Inflammatory macrophage treated with lipopolysaccharide for 1 hour (primary cell): ENCODE data around the gene ARHGAP22.
A peak's percentile ranks its signal among the peaks of the same experiment; 100 is the strongest.

ENCODE experiments used
- DNase-seq, 2 donors: peaks; one replicate each; pipeline ENCODE4 v3.0.0-alpha.2; 2020 to 2022

ARHGAP22 gene

DNA sequence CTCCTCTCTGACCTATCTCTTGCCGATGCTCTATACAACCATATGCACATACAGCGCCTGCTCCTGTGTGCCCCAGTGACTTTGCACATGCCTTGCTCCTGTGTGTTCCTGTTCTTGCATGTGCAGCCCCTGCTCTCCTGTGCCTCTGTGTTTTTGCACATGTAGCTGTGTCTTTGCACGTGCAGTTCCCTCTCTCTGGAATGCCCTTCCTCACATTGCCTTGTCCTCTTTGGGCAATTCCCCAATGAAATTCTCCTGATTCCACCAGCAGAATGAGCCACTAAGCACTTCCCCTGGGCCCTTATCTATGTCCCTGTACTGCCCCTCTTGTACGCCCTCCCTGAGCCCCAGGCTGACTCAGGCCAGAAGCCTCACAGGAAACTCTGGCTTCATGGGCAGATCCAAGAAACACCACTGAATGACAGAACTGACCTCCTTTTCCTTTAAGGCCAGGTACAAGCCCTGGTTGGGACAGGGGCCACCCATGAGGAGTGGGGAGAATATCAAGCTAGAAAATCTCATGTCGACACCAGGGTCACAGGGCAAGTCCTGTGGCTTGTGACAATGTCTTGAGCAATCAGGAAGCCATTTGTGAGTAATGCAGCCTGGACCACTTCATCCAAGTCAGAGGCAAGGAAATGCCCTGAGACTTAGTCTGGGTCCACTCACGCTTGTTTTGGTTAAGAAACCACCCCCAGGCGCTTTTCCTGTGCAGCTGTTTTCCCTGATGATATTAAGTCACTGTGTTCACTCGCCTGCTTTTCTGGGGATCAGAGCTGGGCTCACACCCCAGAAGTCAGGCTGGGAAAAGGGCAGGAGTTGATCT is 1.9 kb upstream of the ARHGAP22 start:
- DNase-seq, result peak; percentile 86 to 97

DNA sequence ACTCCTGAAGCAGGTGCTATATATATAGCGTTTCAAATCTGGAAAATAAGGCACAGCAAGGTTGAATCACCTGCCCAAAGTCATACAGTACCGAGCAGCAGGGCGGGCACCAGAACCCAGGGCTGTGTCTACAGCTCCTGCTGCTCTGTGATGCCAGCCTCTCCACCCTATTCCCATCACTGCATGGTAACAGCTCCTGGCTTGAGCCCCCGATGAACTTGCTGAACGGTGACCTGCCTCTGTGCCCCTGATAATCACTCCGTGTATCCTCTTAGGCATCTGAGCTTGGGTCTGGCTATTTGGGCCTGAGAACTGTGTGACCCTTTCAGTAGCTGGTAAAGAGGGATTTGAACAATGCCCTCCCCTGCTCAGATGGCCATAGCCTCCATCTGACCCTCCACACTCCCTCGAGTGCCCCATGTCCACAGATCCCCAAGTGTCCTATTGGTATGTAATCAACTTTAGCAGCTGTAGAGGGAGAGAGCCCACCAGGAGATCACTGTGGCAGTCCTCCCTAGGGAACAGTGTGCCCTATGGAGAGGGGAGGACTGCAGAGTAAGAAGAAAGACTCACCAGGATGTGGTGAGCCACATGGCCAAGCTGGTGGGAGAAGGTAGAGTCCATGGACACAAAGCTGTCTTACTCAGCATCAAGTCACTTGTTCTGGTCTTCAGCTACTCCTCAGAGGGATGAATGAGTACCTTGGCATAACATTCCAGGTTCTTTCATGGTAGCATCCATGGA is 1.1 kb upstream of the ARHGAP22 start:
- DNase-seq, result peak in 1 of 2 donors; percentile 11

DNA sequence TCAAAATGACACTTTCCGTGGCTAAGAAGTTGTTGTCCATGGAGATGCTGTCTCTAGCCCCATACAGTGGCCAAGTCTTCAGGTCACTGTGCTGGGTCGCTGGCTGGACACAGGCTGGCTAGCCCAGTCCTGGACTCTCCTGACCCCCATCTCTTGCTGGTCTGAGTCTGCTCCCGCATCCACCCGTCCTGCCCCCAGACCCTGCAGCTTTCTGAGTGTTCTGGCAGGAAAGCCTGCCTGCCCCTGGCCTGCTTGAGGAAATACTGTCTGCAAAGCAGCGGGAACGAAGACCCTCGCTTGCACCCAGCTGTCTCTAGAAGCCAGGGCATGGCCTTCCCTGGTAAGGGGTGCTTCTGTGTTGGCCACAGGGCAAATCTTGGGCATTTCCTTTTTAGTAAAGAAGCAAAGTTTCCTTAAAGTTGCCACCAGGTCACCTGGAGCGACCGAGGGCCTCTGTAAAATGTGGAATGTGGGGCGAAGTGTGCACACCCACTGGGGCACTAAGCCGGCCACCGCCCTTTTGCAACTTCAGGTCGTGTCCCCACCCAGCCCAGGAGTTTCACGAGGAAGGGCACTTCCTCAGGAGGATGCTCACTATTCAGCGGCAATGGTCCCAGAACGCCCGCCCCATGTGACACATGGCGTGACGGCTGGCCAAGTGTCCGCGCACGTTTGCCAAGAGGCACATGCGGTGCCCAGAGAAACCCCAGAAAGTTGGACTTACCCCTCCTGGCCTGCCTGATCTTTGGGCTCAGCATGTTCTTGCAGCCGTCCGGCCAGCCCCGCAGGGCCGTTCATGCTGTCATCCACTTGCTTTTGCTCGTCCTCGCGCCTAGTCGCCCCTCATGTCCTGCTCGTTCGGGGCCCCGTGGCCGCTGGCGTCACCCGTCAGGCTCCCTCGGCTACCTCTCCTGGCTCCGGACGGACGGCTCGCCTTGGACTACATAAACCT is 558 bp downstream of the ARHGAP22 start:
- DNase-seq, result peak; percentile 38 to 48

DNA sequence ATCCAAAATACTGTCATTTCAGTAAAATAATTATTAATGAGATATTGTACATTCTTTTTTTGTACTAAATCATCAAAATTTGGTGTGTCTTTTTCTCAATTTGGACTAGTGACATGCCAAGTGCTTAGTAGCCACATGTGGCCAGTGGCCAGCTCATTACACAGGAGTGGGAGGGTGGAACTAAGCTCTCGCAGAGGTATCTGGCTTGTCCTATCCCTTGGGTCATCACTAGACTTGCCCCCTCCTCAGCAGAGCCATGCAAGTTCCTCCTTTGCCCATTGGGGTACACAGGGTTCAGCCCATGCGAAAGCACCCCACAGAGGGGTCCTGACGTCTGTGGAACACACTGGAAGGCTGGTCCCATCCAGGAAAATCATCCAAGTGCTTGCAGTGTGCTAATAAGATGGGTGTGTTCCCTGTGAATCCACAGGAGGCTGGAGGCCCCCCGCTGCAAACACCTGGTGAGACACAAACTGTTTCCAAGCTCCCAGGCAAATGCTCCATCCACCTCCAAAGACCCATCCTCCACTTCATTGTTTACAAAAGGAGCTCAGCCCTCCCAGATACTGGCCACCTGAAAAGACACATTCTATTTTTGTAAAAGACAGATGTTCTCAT is 1.3 kb downstream of the ARHGAP22 start:
- no peak for DNase-seq

DNA sequence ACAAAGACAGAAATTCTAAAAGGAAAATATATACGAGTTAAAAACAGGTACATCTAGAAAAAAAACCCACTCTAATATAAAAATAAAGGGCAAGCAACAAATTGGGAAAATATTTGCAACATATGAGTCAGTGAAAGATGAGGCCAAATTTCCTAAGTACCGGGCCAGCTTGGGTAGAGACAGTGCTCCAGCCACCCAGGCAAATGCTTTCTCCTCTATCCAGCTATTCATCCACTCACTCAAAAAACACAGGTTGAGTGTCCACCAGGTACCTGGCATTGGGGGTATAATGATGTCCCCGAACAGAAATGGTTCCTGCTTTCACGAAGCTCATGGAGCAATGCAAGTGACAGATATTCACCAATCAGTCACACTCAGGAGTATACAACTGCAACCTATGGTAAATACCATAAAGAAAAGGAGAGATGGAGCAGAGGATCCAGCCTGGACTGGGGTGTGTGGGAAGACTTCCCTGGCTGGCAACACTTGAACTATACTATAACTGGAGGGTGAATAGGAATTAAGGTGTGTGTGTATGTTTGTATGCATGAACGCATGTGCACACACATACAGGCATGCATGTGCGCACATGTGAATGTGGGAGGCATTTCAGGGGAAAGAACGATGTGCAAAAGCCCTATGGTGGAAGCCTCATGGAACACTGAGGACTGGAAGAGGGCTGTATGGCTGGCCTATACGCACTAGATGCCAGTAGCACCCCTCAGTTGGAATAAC is 2.3 kb downstream of the ARHGAP22 start:
- no peak for DNase-seq

DNA sequence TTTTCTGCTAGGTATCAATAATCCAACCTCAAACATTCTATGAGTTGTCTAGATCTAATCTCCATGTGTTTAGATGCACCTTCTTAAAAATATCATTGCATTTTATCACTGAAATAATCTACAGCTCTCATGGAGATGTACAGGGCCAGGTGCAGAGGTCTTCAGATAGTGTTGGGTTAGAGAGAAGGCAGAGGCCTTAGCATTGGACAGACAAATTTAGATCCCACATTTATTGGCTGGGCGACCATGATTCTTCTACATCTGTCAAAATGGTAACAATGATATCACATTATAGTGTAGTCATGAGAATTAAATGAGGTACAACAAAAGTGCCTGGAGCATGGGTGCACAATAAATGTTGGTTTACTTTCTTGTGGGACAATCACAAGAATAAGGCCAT is 3.1 kb downstream of the ARHGAP22 start:
- no peak for DNase-seq

DNA sequence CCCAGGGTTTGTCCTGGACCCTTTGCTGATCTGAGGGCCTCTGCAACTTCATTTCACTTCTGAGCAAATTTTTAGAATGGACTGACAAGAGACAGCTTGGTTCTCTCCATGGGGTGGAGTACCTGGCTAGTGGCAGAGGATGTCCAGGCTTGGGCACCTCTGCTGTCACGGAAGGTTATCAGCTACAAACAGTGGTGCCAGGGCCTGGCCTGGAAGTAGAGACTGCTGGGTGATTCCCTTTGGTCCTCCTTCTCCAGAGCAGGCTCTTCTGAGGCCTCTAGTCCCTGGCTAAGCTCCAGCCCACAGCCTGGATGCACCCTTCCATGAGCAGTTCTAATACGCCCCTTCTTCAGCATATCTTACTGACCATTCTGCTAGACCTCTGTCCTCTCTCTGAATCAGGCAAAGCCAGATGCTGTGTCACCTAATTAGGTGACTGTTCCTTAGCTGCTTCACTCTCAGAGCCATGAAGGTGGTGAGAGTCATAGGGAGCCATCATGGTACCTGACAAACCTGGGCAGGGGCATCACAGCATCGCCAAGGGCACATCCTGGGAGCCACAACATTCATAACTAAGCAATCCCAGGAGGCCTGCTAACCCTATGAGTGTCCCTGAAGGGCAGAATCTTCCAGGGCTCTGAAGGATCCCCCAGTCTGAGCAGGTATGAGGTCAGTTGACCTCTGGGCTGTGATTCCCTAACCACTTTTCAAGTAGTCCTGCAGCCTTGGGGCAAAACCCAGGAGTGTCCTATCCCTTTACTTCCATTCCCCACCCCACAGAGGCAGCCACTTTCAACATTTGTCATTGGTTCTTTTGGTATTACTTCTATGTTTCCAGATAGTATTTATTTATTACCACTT is 4.0 kb downstream of the ARHGAP22 start:
- DNase-seq, result no peak

DNA sequence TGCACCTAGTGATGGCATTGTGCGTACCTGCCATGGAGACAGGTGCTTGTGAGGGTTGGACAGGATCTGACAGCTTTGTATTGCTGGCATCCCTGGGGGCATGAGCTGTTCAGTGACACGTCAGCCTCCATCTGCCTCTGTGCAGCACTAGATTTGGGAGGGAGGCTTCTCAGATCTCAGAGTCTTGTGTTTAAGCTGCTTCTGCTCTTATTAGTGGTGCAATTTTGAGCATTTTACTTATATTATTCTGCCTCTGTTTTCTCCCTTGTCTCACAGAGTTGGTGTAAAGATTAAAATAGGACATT is 5.1 kb downstream of the ARHGAP22 start:
- no peak for DNase-seq

DNA sequence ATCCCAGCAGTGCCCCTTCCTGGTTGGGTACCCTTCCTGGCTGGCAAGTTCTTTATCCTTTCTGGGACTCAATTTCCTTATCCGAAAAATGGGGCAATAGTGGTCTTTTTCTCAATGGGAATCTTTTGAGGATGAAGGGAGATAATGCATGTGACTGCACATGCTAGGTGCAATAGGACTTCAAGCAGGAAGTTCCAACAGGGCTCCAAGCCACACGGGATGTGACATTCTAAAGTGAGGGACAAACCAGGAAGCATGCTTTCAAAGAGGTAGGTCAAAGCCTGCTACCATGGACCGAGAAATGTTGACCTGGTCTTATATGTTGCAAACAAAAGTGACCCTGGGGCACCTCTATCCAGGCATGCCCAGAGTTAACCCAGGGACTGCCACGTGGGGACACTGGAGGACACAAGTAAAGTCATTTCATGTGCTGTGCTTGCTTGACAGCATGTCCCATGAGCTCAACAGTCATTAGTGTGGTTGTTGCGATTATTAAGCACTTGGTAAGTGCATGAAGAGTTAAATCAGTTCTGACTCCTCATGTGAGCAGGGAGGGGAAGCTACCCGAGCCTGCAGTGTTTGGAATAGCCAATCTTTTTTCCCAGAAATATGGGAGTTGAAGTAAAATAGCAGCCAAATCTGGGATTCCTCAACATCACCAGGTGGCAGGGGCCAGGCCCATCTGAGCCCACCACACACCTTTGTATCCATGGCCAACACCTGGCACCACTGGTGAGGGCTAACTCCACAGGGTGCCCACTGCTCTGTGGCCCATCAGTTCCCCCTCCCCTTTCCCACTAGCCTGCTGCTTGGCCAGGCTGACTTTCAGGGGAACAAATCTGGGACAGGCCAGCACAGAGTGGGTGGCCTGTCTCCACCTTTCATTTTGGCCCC is 5.7 kb downstream of the ARHGAP22 start:
- no peak for DNase-seq

DNA sequence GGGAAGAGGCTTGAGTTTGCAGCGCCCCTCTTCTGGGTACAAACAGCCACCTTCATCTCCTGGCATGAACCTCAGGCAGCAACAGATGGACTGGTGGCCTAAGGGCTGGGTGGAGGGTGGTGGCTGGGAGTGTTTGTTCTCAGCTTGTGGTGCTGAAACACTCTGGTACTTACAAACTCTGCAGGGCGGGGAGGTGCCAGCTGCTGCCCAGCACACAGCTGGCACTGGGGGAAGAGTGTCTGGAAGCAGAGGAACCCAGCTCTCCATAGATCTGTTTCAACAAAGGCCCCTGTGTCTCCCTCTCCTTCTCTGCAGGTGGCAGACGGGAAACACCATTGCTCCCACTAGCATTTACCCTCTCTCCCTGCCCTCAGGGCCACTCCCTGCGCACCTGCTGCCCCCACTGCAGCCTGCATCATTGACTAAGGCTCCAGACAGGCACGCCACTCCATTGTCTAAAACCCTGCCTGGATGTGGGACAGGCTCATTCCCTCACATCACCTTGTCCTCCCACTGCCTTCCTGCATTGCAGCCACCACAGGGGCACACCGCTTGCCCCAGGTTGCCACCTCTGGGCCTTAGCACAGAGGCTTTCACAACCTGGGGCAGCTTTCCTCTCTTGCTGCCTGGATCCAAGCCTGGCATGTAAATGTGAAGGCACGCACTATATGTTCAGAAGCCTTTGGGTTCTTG is 6.5 kb downstream of the ARHGAP22 start:
- no peak for DNase-seq

DNA sequence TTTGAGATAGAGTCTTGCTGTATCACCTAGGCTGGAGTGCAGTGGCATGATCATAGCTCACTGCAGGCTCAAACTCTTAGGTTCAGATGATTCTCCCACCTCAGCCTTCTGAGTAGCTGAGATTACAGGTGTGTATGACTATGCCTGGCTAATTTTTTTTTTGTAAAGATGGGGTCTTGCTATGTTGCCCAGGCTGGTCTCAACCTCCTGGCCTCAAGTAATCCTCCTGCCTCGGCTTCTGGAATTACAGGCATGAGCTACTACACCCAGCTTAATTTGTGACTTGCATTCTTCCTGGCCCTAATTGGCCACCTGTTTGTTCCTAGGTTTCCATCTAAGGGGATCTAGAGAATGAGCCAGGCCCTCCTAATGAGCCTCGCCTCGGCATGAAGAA is 9.3 kb downstream of the ARHGAP22 start:
- no peak for DNase-seq

DNA sequence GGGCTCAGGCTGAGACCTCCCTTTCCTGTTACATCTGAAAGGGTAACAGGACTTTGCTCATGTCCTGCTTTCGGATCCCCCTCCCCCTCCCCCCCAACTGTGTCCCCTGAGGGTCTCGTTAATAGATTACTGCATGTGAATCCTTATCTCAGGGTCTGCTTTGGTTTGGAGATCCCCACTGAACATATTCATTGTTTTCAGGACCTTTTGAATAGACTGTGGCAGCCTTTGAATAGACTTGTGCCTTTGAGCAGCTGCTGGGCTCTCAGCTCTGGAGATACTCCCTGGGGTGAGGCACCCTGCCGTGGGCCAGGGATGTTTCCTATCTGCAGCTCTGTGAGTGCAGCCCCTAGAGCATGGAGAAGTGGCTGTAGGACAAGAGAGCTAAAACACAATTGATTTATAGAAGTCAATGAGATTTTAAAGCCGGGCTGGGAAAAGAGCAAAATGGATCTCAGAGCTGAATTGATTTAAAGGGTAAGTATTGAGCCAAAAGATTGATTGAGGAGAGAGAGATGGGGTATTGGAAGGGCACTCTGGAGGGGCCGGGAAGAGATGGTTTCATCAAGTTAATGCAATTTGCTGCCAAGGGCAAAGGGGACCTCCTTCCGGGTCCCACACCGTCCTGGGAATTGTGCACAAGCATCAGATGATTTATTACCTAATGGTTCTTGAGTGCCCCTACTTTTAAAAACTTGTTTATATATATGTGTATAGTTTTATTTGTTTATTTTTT is 9.9 kb downstream of the ARHGAP22 start:
- no peak for DNase-seq

DNA sequence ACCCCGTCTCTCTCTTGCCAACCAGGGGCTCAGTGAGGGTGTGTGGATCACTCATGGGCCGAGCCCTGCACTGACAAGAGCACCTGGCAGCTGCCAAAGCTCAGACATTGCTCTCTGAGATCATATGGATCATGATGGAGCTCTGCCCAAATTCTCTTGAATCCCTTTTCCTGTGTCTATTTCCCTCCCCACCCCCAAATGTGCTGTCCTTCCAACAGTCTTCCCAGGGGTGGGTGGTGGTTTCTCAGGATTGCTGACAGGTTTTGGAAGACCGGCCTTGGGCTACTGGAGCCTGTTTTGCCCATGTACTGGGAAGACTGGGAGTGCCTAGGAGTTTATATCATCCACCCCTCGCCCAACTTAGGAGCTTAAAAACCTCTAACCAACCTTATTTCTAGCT is 10.5 kb downstream of the ARHGAP22 start:
- no peak for DNase-seq

DNA sequence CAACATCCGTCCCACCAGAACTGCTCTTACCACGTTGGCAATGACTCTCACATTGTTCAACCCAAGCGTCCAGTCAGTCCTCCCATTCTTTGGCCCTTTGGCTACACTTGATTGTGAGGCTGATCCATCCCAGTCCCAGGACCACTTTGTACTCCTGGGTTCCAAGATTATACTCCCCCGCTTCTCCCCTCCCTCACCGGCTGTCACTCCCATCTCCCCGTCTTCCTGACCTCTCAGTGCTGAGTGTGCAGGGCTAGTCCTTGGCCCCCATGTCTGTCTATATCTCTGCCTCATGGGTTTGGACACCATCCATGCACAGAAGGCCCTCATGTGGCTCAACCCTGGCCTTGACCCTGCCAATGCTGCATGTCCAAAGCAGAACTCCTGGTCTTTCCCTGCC is 12.5 kb downstream of the ARHGAP22 start:
- DNase-seq, result no peak

DNA sequence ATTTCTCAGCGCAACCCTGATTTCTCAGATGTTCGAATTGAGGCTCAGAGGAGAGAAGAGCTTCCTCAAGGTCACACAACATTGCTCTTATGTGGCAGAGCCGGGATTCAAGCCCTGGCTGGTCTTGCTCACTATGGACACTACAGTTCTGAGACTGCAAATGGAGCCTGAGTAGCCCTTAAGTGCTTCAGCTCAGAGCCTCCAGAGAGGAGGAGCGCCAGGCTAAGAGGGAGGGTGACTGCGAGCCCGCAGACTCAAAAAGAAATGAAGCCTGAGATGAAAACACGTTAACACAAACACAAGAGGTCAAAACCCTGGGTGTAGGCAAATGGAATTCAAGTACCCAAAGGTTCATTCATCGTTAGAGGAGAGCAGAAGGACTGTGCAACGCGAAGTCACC is 13.9 kb downstream of the ARHGAP22 start:
- DNase-seq, result no peak

DNA sequence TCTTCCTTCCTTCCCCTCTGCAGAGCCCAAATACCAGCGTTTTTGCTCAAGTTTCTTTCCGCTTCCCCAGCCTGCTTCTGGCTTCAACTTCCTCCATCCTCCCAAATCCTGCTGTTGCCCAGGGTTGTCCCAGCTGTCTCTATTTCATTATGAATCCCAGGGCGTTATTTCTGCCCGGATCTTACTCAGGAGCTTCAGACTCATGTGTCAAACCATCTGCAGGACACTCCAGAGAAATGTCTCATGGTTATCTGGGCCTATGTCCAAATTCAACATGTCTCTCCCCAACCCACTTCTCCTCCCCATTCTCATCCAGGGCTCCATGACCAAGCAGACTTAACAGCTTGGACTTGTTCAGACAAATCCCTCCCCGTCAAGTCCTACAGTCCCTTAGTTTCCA is 15.6 kb downstream of the ARHGAP22 start:
- DNase-seq, result no peak

DNA sequence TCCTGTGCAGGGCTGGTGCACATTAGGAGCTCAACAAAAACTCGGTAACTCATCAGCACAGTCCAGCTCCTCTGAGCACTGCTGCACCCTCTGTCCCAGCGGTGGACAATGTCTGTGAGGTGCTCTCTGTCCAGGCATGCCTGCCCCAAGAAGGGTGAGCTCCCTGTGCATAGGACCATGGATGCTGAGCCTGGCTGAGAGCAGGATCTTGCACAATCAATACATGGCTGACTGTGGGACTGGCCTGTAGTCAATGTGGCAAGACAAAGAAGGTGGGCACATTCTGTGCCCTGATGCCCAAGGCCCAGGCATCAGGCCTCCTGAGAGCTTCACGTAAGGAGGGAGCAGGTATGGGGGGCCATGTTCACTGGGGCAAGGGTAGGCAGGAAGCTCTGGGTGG is 17.1 kb downstream of the ARHGAP22 start:
- DNase-seq, result no peak

DNA sequence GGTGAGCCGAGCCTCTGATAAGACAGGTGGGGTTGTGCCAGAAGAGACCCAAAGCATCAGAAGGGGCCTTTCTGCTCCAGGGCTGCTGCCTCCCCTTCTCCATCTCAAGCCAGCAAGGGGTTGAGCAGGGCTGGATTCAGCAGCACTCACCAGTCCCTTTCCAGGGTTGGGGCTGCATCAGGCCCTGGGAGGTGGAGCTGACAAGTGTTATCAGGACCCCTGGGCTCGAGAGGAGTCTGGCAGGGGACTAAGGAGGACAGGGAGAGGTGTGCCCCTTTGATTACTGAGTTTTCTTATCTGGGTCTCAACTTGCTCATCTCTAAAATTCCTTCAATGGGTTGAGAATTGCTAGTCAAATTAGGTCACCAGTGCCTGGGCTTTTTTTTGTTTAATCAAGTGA is 17.8 kb downstream of the ARHGAP22 start:
- DNase-seq, result no peak

DNA sequence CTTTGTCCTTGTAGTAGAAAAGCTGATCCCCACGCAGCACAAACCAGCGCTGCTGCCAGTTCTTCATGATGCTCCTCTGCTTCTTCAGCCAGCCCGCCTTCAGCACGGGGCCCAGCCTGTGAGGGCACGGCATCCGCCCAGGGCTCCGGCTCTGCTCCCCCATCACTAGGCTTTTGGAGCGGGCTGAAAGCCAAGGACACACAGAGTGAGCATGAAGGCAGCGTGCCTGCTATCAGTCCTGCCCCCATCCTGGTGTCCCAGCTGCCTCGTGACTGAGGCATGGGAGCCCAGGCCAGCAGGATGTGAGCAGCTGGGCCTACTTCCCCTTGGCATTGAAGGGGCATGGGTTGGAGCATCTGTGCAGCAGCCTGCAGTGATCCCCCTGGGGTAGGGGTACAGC is 21.9 kb downstream of the ARHGAP22 start:
- no peak for DNase-seq
